OCI-LY7 (cell line): ENCODE measurements around the gene ZNF385D.

Experiments used
- EZH2phosphoT487 ChIP-seq: fragments of 200-600 bp; sonication (generic); IDR thresholded peaks from 2 replicates; pipeline ENCODE4 v1.6.1; 2018; ENCODE audit warnings: low read depth, borderline replicate concordance, mild to moderate bottlenecking, mixed run types, antibody characterized with exemption, low read length, moderate library complexity, mixed read lengths
- TF ChIP-seq, protein P1 (sequence below): fragments of 200-600 bp; sonication (generic); conservative IDR thresholded peaks from 2 replicates; pipeline ENCODE4 v1.5.1; 2014; ENCODE audit warnings: mild to moderate bottlenecking, antibody characterized with exemption, low read length, moderate library complexity, mixed read lengths

- TF ChIP-seq, protein P1, sequence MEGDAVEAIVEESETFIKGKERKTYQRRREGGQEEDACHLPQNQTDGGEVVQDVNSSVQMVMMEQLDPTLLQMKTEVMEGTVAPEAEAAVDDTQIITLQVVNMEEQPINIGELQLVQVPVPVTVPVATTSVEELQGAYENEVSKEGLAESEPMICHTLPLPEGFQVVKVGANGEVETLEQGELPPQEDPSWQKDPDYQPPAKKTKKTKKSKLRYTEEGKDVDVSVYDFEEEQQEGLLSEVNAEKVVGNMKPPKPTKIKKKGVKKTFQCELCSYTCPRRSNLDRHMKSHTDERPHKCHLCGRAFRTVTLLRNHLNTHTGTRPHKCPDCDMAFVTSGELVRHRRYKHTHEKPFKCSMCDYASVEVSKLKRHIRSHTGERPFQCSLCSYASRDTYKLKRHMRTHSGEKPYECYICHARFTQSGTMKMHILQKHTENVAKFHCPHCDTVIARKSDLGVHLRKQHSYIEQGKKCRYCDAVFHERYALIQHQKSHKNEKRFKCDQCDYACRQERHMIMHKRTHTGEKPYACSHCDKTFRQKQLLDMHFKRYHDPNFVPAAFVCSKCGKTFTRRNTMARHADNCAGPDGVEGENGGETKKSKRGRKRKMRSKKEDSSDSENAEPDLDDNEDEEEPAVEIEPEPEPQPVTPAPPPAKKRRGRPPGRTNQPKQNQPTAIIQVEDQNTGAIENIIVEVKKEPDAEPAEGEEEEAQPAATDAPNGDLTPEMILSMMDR = no peak
- TF ChIP-seq EZH2phosphoT487 = no peak
These were observed 219.1 kb downstream of the ZNF385D start for GRCh38 chr3:21531909-21532308.
